ENCODE measurements around the gene GCLC. TPM values are rescaled to one million over a fixed set of nuclear protein-coding genes. Genes with fewer than 3 reads are reported as not detected.

Gene GCLC
- total and polyA plus RNA-seq, 9 donors: 9.0 to 50.4 (median 29.4) TPM

DNA sequence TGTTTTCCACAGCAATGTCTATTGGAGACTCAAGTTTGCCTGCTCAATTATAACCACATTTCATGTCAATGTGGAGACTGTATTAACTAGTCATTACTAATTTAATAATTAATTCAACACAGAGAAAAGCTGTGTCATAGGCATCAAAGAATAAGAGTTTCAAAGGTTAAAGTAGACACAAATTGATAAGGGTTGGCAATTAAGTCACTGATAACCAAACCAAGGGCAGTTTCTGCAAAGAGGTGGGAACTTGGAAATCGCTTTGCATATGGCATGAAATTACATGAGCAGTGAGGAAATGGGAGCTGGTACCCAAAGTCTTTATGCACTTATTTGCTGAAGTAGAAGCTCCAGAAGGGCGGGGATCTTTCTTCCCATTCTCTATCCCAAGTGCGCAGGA lies 34.2 kb downstream of the GCLC start:
- Histone ChIP-seq H3K4me1 (ENCODE audit: insufficient read depth) (no peaks in the 10 kb centered on the region), H3K36me3 (no peaks in the 10 kb centered on the region), H3K27ac (no peak overlapping the region), H3K4me3 (no peak overlapping the region), H3K27me3 (no peaks in the 10 kb centered on the region), H3K9me3 (no peaks in the 10 kb centered on the region)
- whole genome bisulfite sequencing, 3 donors: 95 to 99% (median 96%) methylated on average over 3 of the region's 3 CpGs
- intact Hi-C loops (cut with DNase I): loop anchor here in 2 of 4 donors (10.0 kb wide), 2 partner anchors 134 to 144 kb away; no protein-coding TSS in a partner anchor
- TF ChIP-seq CTCF (IDR thresholded peaks at IDR 0.05): no peak
- no peak for DNase-seq

DNA sequence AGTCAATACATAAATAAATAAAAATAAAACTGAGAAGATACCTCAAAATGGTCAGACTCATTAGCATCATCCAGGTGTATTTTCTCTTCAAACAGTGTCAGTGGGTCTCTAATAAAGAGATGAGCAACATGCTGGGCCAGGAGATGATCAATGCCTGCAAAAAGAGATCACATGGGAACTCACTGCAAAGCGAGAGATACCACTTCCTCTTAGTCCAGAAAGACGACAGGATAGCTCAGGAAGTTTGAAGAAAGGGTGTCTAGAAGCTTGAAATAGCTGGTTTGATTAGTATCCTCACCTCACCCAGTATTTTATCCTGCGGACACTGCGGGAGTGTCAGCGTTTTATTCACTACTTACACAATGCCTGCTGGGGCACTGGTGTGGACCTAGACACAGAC lies 38.0 kb downstream of the GCLC start:
- no peak overlapping the region for H3K27ac ChIP-seq
- H3K9me3 ChIP-seq: no peaks in the 10 kb centered on the region
- no peaks in the 10 kb centered on the region for H3K27me3 ChIP-seq
- no peaks in the 10 kb centered on the region for H3K4me1 ChIP-seq (ENCODE audit: insufficient read depth)
- WGBS, 3 donors: 91 to 94% (median 94%) methylated on average over 5 of the region's 5 CpGs
- intact Hi-C loops (cut with DNase I): loop anchor here in 1 of 4 donors (5.0 kb wide), 1 partner anchor 200 kb away; no protein-coding TSS in a partner anchor
- TF ChIP-seq CTCF (IDR thresholded peaks at IDR 0.05) (no peak), POLR2A (IDR thresholded peaks at IDR 0.05) (no peak), EP300 (IDR thresholded peaks at IDR 0.05) (no peak)
- DNase-seq: no peak
- H3K4me3 ChIP-seq: no peak overlapping the region
- H3K36me3 ChIP-seq: no peaks in the 10 kb centered on the region

GRCh38 chr6:53504512-53504911 lies 40.4 kb downstream of the GCLC start:
- TF ChIP-seq POLR2A (IDR thresholded peaks at IDR 0.05) (no peak), EP300 (IDR thresholded peaks at IDR 0.05) (no peak), CTCF (IDR thresholded peaks at IDR 0.05) (no peak)
- H3K36me3 ChIP-seq: no peaks in the 10 kb centered on the region
- 94 to 96% (median 94%) methylated on average over 3 of the region's 3 CpGs for WGBS, 3 donors

GRCh38 chr6:53503060-53503459 lies 41.8 kb downstream of the GCLC start:
- Histone ChIP-seq H3K9me3 (no peaks in the 10 kb centered on the region), H3K36me3 (no peaks in the 10 kb centered on the region), H3K4me1 (ENCODE audit: insufficient read depth) (no peaks in the 10 kb centered on the region), H3K4me3 (no peak overlapping the region), H3K27me3 (no peaks in the 10 kb centered on the region), H3K27ac (no peak overlapping the region)
- intact Hi-C loops (cut with DNase I): no loop called here
- no peak for TF ChIP-seq POLR2A (IDR thresholded peaks at IDR 0.05)
- TF ChIP-seq EP300 (IDR thresholded peaks at IDR 0.05): no peak
- no peak for TF ChIP-seq CTCF (IDR thresholded peaks at IDR 0.05)
- 88 to 94% (median 88%) methylated on average over 5 of the region's 5 CpGs for WGBS, 3 donors
- DNase-seq: no peak

More at GRCh38 chr6:53504512-53504911, 40.4 kb downstream of the GCLC start:
- DNase-seq: no peak
- no peaks in the 10 kb centered on the region for H3K9me3 ChIP-seq
- no peak overlapping the region for H3K27ac ChIP-seq
- no peak overlapping the region for H3K4me3 ChIP-seq
- H3K4me1 ChIP-seq (ENCODE audit: insufficient read depth): no peaks in the 10 kb centered on the region
- H3K27me3 ChIP-seq: no peaks in the 10 kb centered on the region
- intact Hi-C loops (cut with DNase I): no loop called here
